Activated CD8-positive, alpha-beta T cell treated with anti-CD3 and anti-CD28 coated beads for 36 hours (primary cell): ENCODE data around the gene LRP1B. TPM values are rescaled to one million over a fixed set of nuclear protein-coding genes. Genes with fewer than 3 reads are reported as not detected.

ENCODE experiments used
- ATAC-seq: fragments of 200-7000 bp; cut with Tn5 transposase; one replicate; pipeline ENCODE4 v1.10.0; 2021; ENCODE audit warnings: mild to moderate bottlenecking, moderate library complexity
- CTCF ChIA-PET: fragments of 350-600 bp; sonication (Branson Sonifier 250); formaldehyde crosslinking; loops from one replicate; lab custom pipeline; 2021; ENCODE audit warnings: antibody characterized with exemption; lab: Charles Lee
- POLR2A ChIA-PET: fragments of 350-600 bp; sonication (Branson Sonifier 250); formaldehyde crosslinking; loops from one replicate; lab custom pipeline; 2021; ENCODE audit warnings: antibody characterized with exemption; lab: Charles Lee
- DNase-seq: peaks from one replicate; pipeline ENCODE4 v3.0.0-alpha.2; 2020
- H3K27ac Mint-ChIP-seq: one replicate; pipeline ENCODE4 v1.8.0; 2021; ENCODE audit warnings: mild to moderate bottlenecking, mixed read lengths
- H3K27me3 Mint-ChIP-seq: one replicate; pipeline ENCODE4 v1.8.0; 2021; ENCODE audit warnings: mixed read lengths
- H3K36me3 Mint-ChIP-seq: one replicate; pipeline ENCODE4 v1.8.0; 2021; ENCODE audit warnings: low read depth, mixed read lengths
- H3K4me1 Mint-ChIP-seq: one replicate; pipeline ENCODE4 v1.8.0; 2021; ENCODE audit warnings: low read depth, mixed read lengths
- H3K4me3 Mint-ChIP-seq: one replicate; pipeline ENCODE4 v1.8.0; 2021; ENCODE audit warnings: mild to moderate bottlenecking, moderate library complexity, mixed read lengths
- H3K9me3 Mint-ChIP-seq: one replicate; pipeline ENCODE4 v1.8.0; 2021; ENCODE audit warnings: mixed read lengths
- CTCF ChIP-seq: fragments of 200-600 bp; IDR thresholded peaks from one replicate; pipeline ENCODE4 v1.8.0; 2022; ENCODE audit warnings: antibody characterized with exemption, mild to moderate bottlenecking
- intact Hi-C: fragments of 100-400 bp; cut with micrococcal nuclease; formaldehyde crosslinking; loops from one replicate; pipeline ENCODE4 v1.10.0; 2022
- total RNA-seq, 2 experiments: library from RNA; stranded (reverse); gene quantifications; one replicate each; pipeline ENCODE4 v1.2.3, GENCODE V29; 2021

Gene LRP1B
- total RNA-seq, 2 experiments from 2014 or later = not detected

- ChIA-PET CTCF (no interaction called here), POLR2A (no interaction called here)
- ATAC-seq (no peak), DNase-seq (no peak)
- H3K27me3 Mint-ChIP-seq = no peaks in the 10 kb centered on the region
- no peak for TF ChIP-seq CTCF
- no peak overlapping the region for H3K4me3 Mint-ChIP-seq
- H3K27ac Mint-ChIP-seq = no peak overlapping the region
- H3K4me1 Mint-ChIP-seq = no peaks in the 10 kb centered on the region
- peaks cover 8% of the 10 kb centered on the region for H3K9me3 Mint-ChIP-seq
- H3K36me3 Mint-ChIP-seq = no peaks in the 10 kb centered on the region
- intact Hi-C loops = no loop called here
These were observed 1269.2 kb downstream of the LRP1B start for GRCh38 chr2:140861666-140862065.

- H3K27me3 Mint-ChIP-seq = no peaks in the 10 kb centered on the region
- peaks cover 7% of the 10 kb centered on the region for H3K9me3 Mint-ChIP-seq
- H3K36me3 Mint-ChIP-seq = no peaks in the 10 kb centered on the region
- ATAC-seq (no peak), DNase-seq (no peak)
- no peaks in the 10 kb centered on the region for H3K4me1 Mint-ChIP-seq
- H3K4me3 Mint-ChIP-seq = no peak overlapping the region
- intact Hi-C loops = no loop called here
- ChIA-PET POLR2A (no interaction called here), CTCF (no interaction called here)
- H3K27ac Mint-ChIP-seq = no peak overlapping the region
- no peak for TF ChIP-seq CTCF
These were observed 1275.3 kb downstream of the LRP1B start for GRCh38 chr2:140855471-140855870.

GRCh38 chr2:140851258-140851981, 1279.4 kb downstream of the LRP1B start:
- intact Hi-C loops = no loop called here
- ATAC-seq (no peak), DNase-seq (no peak)
- TF ChIP-seq CTCF = no peak
- H3K4me1 Mint-ChIP-seq = no peaks in the 10 kb centered on the region
- H3K27ac Mint-ChIP-seq = no peak overlapping the region
- no peaks in the 10 kb centered on the region for H3K36me3 Mint-ChIP-seq
- peaks cover 10% of the 10 kb centered on the region for H3K9me3 Mint-ChIP-seq
- no peaks in the 10 kb centered on the region for H3K27me3 Mint-ChIP-seq
- CTCF ChIA-PET = no interaction called here
- POLR2A ChIA-PET = no interaction called here
- H3K4me3 Mint-ChIP-seq = no peak overlapping the region

GRCh38 chr2:140843186-140843585, 1287.6 kb downstream of the LRP1B start:
- Mint-ChIP-seq H3K4me3 (no peak overlapping the region), H3K27me3 (no peaks in the 10 kb centered on the region), H3K27ac (no peak overlapping the region), H3K4me1 (no peaks in the 10 kb centered on the region), H3K36me3 (no peaks in the 10 kb centered on the region), H3K9me3 (no peaks in the 10 kb centered on the region)
- DNase-seq = no peak
- ChIA-PET CTCF (no interaction called here), POLR2A (no interaction called here)
- TF ChIP-seq CTCF = no peak
- intact Hi-C loops = no loop called here
- no peak for ATAC-seq

- Mint-ChIP-seq H3K4me3 (no peak overlapping the region), H3K27ac (no peak overlapping the region), H3K36me3 (no peaks in the 10 kb centered on the region), H3K27me3 (no peaks in the 10 kb centered on the region), H3K4me1 (no peaks in the 10 kb centered on the region), H3K9me3 (no peaks in the 10 kb centered on the region)
- POLR2A ChIA-PET = no interaction called here
- ATAC-seq (no peak), DNase-seq (no peak)
- TF ChIP-seq CTCF = no peak
- CTCF ChIA-PET = no interaction called here
- intact Hi-C loops = no loop called here
These were observed 1288.7 kb downstream of the LRP1B start for GRCh38 chr2:140842110-140842509.
